ENCODE data around the gene TRIM14.
"Not testable (repeated sequence)": the region's sequence is repeated elsewhere in the genome, so short reads cannot be mapped to it uniquely, and the experiment has no call there.

The TRIM14 gene

GRCh38 chr9:98020476-98021145 lies 98.4 kb downstream of the TRIM14 start:
- no peaks in the 10 kb centered on the region for H3K4me1 ChIP-seq
- DNase-seq, result no peak
- no peaks in the 10 kb centered on the region for H3K9me3 ChIP-seq
- no peak overlapping the region for H3K4me3 ChIP-seq
- intact Hi-C loops (cut with DNase I; ENCODE audit: low total_unique reads), result no loop called here
- no peak overlapping the region for H3K27ac ChIP-seq
- peaks cover 36 to 61% (median 55%) of the 10 kb centered on the region in 3 donors for H3K36me3 ChIP-seq
- no peak for TF ChIP-seq CTCF (IDR thresholded peaks at IDR 0.05)
- H3K27me3 ChIP-seq, result no peaks in the 10 kb centered on the region

DNA sequence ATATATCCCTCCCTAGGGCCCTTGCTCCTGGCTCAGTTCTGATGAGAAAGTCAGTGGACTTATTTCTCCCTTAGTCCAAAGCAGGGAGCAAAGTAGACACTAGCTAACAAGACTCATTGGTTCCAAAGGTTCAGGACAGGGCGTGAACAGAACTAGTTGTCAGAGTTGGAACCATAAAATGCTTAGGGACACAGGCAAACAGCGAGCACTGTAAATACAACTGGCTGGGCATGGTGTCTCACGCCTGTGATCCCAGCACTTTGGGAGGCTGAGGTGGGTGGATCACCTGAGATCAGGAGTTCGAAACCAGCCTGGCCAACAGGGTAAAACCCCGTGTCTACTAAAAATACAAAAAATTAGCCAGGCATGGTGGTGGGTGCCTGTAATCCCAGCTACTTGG lies 99.2 kb downstream of the TRIM14 start:
- H3K27ac ChIP-seq; H3K27me3 ChIP-seq; H3K4me3 ChIP-seq; DNase-seq; intact Hi-C loops (cut with DNase I; ENCODE audit: low total_unique reads); H3K4me1 ChIP-seq; H3K9me3 ChIP-seq: not testable (repeated sequence)
- H3K36me3 ChIP-seq, result peaks cover 43 to 69% (median 62%) of the 10 kb centered on the region in 3 donors

Measured in tibial artery (tissue), 4 donors.